MCF 10A (cell line): ENCODE measurements around the gene CRYBG2. TPM values are rescaled to one million over a fixed set of nuclear protein-coding genes. Genes with fewer than 3 reads are reported as not detected.
"Not testable (repeated sequence)": the region's sequence is repeated elsewhere in the genome, so short reads cannot be mapped to it uniquely, and the experiment has no call there.

Experiments
- BruUV-seq: library from RNA; stranded (reverse); fragments of 400-500 nt; replicated peaks from 2 replicates; lab custom pipeline; 2021; lab: Mats Ljungman, UMichigan
- CTCF ChIA-PET: fragments of 300-600 bp; sonication (Branson Sonifier 250); formaldehyde crosslinking; extraction: SDS; loops from one replicate; lab custom pipeline; 2021; ENCODE audit warnings: antibody characterized with exemption, inconsistent platforms; lab: Yijun Ruan, JAX
- POLR2A ChIA-PET: fragments of 300-600, 350-650 bp; sonication (Branson Sonifier 250); formaldehyde crosslinking; extraction: SDS; loops from one replicate; lab custom pipeline; 2020; ENCODE audit warnings: antibody characterized with exemption, inconsistent platforms; lab: Yijun Ruan, JAX
- DNase-seq: peaks from one replicate; pipeline ENCODE4 v3.0.0-alpha.2; 2018; ENCODE audit not compliant: unreplicated experiment
- H3K27ac Mint-ChIP-seq: one replicate; pipeline ENCODE4 v1.8.0; 2022; ENCODE audit warnings: mild to moderate bottlenecking, low read depth, mixed read lengths; ENCODE audit not compliant: unreplicated experiment
- H3K27me3 Mint-ChIP-seq: one replicate; pipeline ENCODE4 v1.8.0; 2022; ENCODE audit warnings: mixed read lengths; ENCODE audit not compliant: insufficient read depth, unreplicated experiment
- H3K36me3 Mint-ChIP-seq: one replicate; pipeline ENCODE4 v1.8.0; 2022; ENCODE audit warnings: mild to moderate bottlenecking, moderate library complexity, mixed read lengths; ENCODE audit not compliant: insufficient read depth, unreplicated experiment
- H3K4me1 Mint-ChIP-seq: one replicate; pipeline ENCODE4 v1.8.0; 2022; ENCODE audit warnings: mixed read lengths; ENCODE audit not compliant: insufficient read depth, unreplicated experiment
- H3K4me3 Mint-ChIP-seq: one replicate; pipeline ENCODE4 v1.8.0; 2022; ENCODE audit warnings: mild to moderate bottlenecking, moderate library complexity, mixed read lengths; ENCODE audit not compliant: unreplicated experiment
- H3K9me3 Mint-ChIP-seq: one replicate; pipeline ENCODE4 v1.8.0; 2022; ENCODE audit warnings: mixed read lengths; ENCODE audit not compliant: unreplicated experiment
- intact Hi-C: fragments of 100-400 bp; cut with micrococcal nuclease; formaldehyde crosslinking; loops from 2 replicates; pipeline ENCODE4 v1.14.1; 2022
- total RNA-seq: library from RNA; stranded (reverse); gene quantifications from 2 replicates; pipeline ENCODE4 v1.2.3, GENCODE V29; 2022
- TF ChIP-seq, protein P1 (sequence below): fragments of 200-600 bp; IDR thresholded peaks from one replicate; pipeline ENCODE4 v1.8.0; 2022; ENCODE audit warnings: antibody characterized with exemption, mild to moderate bottlenecking; ENCODE audit not compliant: unreplicated experiment

Gene CRYBG2
- total RNA-seq, 1 experiment from 2014 or later = 8.6 TPM

DNA sequence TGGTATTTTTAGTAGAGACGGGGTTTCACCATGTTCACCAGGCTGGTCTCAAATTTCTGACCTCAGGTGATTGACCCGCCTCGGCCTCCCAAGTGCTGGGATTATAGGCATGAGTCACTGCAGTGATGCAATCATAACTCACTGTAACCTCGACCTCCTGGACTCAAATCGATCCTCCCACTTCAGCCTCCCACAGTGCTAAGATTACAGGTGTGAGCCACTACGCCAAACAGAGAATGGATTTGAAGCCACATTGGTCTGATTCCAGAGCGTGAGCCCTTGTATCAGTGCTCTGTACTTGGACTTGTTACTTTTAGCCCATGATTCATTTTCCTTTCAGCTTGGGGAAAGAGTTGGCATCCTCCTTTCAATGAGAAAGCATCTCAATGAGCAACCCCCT is 33.5 kb upstream of the CRYBG2 start:
- no peak overlapping the region for H3K27ac Mint-ChIP-seq
- DNase-seq = peak; percentile 95
- no TSS peak for BruUV-seq
- H3K27me3 Mint-ChIP-seq = no peaks in the 10 kb centered on the region
- TF ChIP-seq, protein P1, sequence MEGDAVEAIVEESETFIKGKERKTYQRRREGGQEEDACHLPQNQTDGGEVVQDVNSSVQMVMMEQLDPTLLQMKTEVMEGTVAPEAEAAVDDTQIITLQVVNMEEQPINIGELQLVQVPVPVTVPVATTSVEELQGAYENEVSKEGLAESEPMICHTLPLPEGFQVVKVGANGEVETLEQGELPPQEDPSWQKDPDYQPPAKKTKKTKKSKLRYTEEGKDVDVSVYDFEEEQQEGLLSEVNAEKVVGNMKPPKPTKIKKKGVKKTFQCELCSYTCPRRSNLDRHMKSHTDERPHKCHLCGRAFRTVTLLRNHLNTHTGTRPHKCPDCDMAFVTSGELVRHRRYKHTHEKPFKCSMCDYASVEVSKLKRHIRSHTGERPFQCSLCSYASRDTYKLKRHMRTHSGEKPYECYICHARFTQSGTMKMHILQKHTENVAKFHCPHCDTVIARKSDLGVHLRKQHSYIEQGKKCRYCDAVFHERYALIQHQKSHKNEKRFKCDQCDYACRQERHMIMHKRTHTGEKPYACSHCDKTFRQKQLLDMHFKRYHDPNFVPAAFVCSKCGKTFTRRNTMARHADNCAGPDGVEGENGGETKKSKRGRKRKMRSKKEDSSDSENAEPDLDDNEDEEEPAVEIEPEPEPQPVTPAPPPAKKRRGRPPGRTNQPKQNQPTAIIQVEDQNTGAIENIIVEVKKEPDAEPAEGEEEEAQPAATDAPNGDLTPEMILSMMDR = no peak
- POLR2A ChIA-PET = interaction anchor here (0.7 to 3.6 kb wide), 3 partner anchors 9 to 108 kb away, joined by 3 to 12 read pairs (median 3); no protein-coding TSS in a partner anchor
- CTCF ChIA-PET = no interaction called here
- H3K9me3 Mint-ChIP-seq = no peaks in the 10 kb centered on the region
- intact Hi-C loops = loop anchor here (1.0 kb wide), 1 partner anchor 9 kb away; no protein-coding TSS in a partner anchor
- no peaks in the 10 kb centered on the region for H3K36me3 Mint-ChIP-seq
- peaks cover 14% of the 10 kb centered on the region for H3K4me1 Mint-ChIP-seq
- H3K4me3 Mint-ChIP-seq = no peak overlapping the region

DNA sequence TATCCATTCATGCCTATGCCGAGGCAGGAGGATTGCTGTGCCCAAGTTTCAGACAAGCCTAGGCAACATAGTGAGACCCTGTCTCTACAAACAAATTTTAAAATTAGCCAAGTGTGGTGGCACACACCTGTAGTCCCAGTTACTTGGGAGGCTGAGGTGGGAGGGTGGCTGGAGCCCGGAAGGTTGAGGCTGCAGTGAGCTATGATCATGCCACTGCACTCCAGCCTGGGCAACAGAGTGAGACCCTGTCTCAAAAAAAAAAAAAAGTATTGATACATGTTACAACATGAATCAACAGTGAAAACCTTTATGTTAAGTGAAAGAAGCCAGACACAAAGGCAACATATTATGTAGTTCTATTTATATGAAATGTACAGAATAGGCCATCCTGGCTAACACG is 31.1 kb upstream of the CRYBG2 start:
- H3K9me3 Mint-ChIP-seq, DNase-seq, H3K27me3 Mint-ChIP-seq, intact Hi-C loops, H3K36me3 Mint-ChIP-seq, BruUV-seq, H3K4me1 Mint-ChIP-seq, H3K27ac Mint-ChIP-seq, POLR2A ChIA-PET, H3K4me3 Mint-ChIP-seq: not testable (repeated sequence)
- CTCF ChIA-PET = interaction anchor here (0.6 kb wide), 1 partner anchor 236 kb away, joined by 3 read pairs; no protein-coding TSS in a partner anchor

DNA sequence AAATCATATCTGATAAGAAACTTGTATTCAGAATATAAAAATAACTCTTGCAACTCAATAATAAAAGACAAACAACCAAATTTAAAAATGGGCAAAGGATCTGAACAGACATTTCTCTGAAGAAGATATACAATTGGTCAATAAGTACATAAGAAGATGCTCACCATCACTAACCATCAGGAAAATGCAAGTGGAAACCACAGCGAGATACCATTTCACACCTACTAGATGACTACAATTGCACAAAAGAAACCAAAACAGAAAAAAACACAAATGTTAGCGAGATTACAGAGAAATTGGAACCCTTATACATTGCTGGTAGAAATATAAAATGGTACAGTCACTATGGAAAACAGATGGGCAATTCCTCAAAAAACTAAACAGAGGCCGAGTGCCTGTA is 30.1 kb upstream of the CRYBG2 start:
- TF ChIP-seq, protein P1 = no peak
- Mint-ChIP-seq H3K9me3 (no peaks in the 10 kb centered on the region), H3K27ac (no peak overlapping the region), H3K4me1 (peaks cover 7% of the 10 kb centered on the region), H3K27me3 (no peaks in the 10 kb centered on the region), H3K4me3 (no peak overlapping the region), H3K36me3 (no peaks in the 10 kb centered on the region)
- no peak for DNase-seq
- ChIA-PET CTCF (no interaction called here), POLR2A (no interaction called here)
- intact Hi-C loops = no loop called here
- BruUV-seq = no TSS peak

- Mint-ChIP-seq H3K4me1 (peaks cover 15% of the 10 kb centered on the region), H3K9me3 (no peaks in the 10 kb centered on the region)
These were observed 24.9 kb upstream of the CRYBG2 start for GRCh38 chr1:26378879-26379251.

More at GRCh38 chr1:26378879-26379251, 24.9 kb upstream of the CRYBG2 start:
- TF ChIP-seq, protein P1 = no peak
- DNase-seq = no peak
- H3K36me3 Mint-ChIP-seq = peaks cover 6% of the 10 kb centered on the region
- BruUV-seq = no TSS peak
- CTCF ChIA-PET = interaction anchor here (0.6 to 4.7 kb wide), 11 partner anchors 12 to 1975 kb away, joined by 3 to 27 read pairs (median 4); no protein-coding TSS in a partner anchor
- no peak overlapping the region for H3K27ac Mint-ChIP-seq
- intact Hi-C loops = loop anchor here (1.0 kb wide), 2 partner anchors 8 to 43 kb away; no protein-coding TSS in a partner anchor
- POLR2A ChIA-PET = interaction anchor here (0.6 to 2.3 kb wide), 7 partner anchors 9 to 94 kb away, joined by 3 to 24 read pairs (median 10); partner anchors contain the start of genes DHDDS and HMGN2
- H3K27me3 Mint-ChIP-seq = no peaks in the 10 kb centered on the region
- peak overlapping the region; percentile 32 for H3K4me3 Mint-ChIP-seq
